Colonic mucosa (tissue), 4 donors: Measurements from ENCODE around the gene LRRC14B. TPM values are rescaled to one million over a fixed set of nuclear protein-coding genes. Genes with fewer than 3 reads are reported as not detected.
A peak's percentile ranks its signal among the peaks of the same experiment; 100 is the strongest.

Source experiments
- DNase-seq: peaks from one replicate; pipeline ENCODE4 v3.0.0-alpha.2; 2020
- H3K27ac ChIP-seq: fragments of 200-600 bp; one replicate; pipeline ENCODE4 v1.8.0; 2021
- H3K27me3 ChIP-seq: fragments of 200-600 bp; one replicate; pipeline ENCODE4 v1.8.0; 2021
- H3K36me3 ChIP-seq: fragments of 200-600 bp; one replicate; pipeline ENCODE4 v1.8.0; 2021
- H3K4me1 ChIP-seq: fragments of 200-600 bp; one replicate; pipeline ENCODE4 v1.8.0; 2021; ENCODE audit warnings: mild to moderate bottlenecking
- H3K4me3 ChIP-seq: fragments of 200-600 bp; one replicate; pipeline ENCODE4 v1.8.0; 2021
- H3K9ac ChIP-seq, 2 donors: one replicate each; pipeline ENCODE4 v1.7.0; 2013; ENCODE audit warnings: control low read depth in 2 of 2, low read depth in 2 of 2, low read length in 2 of 2
- H3K9me3 ChIP-seq: fragments of 200-600 bp; one replicate; pipeline ENCODE4 v1.8.0; 2021
- CTCF ChIP-seq: fragments of 200-600 bp; IDR thresholded peaks from one replicate; pipeline ENCODE4 v1.8.0; 2022; ENCODE audit warnings: antibody characterized with exemption, mild to moderate bottlenecking
- intact Hi-C: fragments of 100-400 bp; cut with DNase I; formaldehyde crosslinking; loops from one replicate; pipeline ENCODE4 v1.14.1; 2022
- total RNA-seq, 2 donors: library from RNA; stranded (reverse); fragmentation: NEBNext Ultra II Directional in 1 of 2; extraction: Animal tissue kit (Norgen Biotek cat#: 25700) in 1 of 2; gene quantifications; one replicate each; pipeline ENCODE4 v1.2.1, GENCODE V29; 2021
- donor health status: healthy.
- donor health status: DM: no; HTN: no; CAD: no.
- donor health status: DM: no; HTN: no; CAD: no.

The LRRC14B gene
- total RNA-seq, 2 donors from 2014 or later: not detected

GRCh38 chr5:187617-188451 lies 3.5 kb upstream of the LRRC14B start:
- H3K27me3 ChIP-seq: peaks cover 8% of the 10 kb centered on the region
- H3K36me3 ChIP-seq: no peaks in the 10 kb centered on the region
- no peaks in the 10 kb centered on the region for H3K9me3 ChIP-seq
- H3K27ac ChIP-seq: no peak overlapping the region
- H3K4me3 ChIP-seq: no peak overlapping the region
- intact Hi-C loops: no loop called here
- DNase-seq: no peak
- H3K4me1 ChIP-seq: no peaks in the 10 kb centered on the region
- TF ChIP-seq CTCF: no peak
- H3K9ac ChIP-seq: no peak overlapping the region

DNA sequence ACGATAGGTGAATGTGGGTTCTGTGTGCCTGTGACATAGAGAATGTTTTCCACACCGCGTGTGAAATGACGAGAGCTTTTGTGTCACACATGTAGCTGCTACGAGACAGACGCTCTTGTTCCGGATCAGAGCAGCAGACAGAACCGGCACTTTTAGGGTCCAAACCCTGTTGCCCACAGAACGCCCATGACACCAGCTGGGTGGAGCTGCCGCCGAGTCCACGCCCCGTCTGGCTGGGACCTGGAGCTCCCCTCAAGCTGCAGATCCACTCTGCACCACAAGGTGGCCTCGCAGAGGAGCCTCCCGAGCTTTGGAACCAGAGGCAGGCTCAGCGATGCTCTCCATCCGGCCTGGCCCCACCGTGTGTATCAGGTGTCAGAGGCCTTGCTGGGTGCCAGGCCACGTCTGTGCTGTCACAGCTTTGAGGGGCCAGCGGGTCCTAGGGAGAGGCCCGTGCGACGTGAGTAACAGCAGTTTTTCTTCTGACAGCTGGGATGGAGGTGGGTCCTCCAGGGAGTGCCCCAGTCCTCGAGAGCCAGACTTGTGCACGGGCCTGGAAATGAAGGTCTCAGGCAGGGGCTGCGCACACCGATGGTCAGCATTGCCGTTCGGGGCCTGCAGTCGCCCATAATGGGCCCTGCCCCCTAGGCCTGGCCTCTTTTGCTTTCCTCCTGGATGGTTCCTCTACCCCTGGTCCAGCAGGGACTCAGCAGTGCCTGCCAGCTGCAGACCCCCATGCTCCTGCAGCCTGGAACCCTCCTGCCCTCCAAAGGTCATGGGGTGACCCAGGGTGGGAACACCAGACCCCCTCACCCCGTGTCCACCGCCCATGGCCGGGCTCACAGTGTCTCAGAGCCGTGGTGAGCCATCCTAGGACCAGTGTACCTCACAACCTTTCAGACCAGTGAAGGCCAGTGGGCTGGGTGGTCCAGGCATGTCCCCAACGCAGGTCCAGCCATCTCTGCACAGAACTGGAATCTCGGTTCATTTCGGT lies 2.5 kb upstream of the LRRC14B start:
- intact Hi-C loops: no loop called here
- H3K4me3 ChIP-seq: no peak overlapping the region
- peaks cover 8% of the 10 kb centered on the region for H3K27me3 ChIP-seq

DNA sequence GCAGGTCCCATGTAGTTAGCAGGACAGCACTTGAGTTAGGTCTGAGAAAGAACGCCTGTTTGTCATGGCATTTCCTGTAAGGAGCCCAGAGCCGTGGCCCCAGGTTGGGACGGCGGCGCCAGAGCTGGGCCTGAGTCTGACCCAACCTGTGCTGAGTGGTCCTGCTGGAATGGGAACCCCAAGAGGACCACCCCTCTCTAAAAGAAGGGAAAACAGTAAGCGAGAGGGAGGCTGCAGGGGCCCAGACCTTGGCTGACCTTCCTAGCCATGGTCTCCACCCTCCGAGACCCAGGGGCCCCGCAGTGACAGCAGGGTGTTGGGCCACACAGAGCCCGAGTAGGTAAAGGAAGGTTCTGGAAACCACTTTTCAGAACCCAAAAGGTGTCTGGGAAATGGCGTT lies 1.8 kb upstream of the LRRC14B start:
- no peaks in the 10 kb centered on the region for H3K36me3 ChIP-seq
- H3K4me3 ChIP-seq: no peak overlapping the region
- H3K9ac ChIP-seq: no peak overlapping the region
- intact Hi-C loops: no loop called here
- no peak overlapping the region for H3K27ac ChIP-seq
- H3K4me1 ChIP-seq: no peaks in the 10 kb centered on the region
- no peak for DNase-seq
- no peak for TF ChIP-seq CTCF
- H3K27me3 ChIP-seq: peaks cover 8% of the 10 kb centered on the region
- H3K9me3 ChIP-seq: no peaks in the 10 kb centered on the region

More for the DNA sequence above, 2.5 kb upstream of the LRRC14B start:
- H3K36me3 ChIP-seq: no peaks in the 10 kb centered on the region
- no peak overlapping the region for H3K27ac ChIP-seq
- H3K4me1 ChIP-seq: no peaks in the 10 kb centered on the region
- TF ChIP-seq CTCF: peak; percentile 94
- H3K9ac ChIP-seq: no peak overlapping the region
- peak; percentile 87 for DNase-seq
- no peaks in the 10 kb centered on the region for H3K9me3 ChIP-seq

DNA sequence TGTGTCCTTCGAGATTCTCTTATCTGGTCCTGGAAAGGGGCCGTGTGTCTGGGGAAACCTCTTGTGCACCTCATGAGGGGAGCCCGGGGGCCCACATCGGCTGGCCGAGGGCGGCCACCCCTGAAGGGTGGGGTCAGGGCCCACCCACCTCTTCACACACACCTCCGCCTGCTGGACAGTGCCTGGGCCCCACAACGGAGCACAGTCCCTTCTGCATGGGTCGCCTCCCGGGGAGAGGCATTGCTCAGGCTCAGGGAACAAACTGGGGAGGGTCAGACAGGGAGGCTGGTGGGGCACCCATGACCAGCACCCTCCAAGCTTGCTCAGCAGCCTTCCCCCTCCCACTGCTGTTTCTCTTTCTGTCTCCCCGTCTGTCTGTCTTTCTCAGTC lies 1.3 kb upstream of the LRRC14B start:
- no peaks in the 10 kb centered on the region for H3K9me3 ChIP-seq
- no peak for DNase-seq
- no peak overlapping the region for H3K4me3 ChIP-seq
- intact Hi-C loops: no loop called here
- H3K36me3 ChIP-seq: no peaks in the 10 kb centered on the region
- TF ChIP-seq CTCF: no peak
- no peaks in the 10 kb centered on the region for H3K4me1 ChIP-seq
- peaks cover 8% of the 10 kb centered on the region for H3K27me3 ChIP-seq
- no peak overlapping the region for H3K27ac ChIP-seq
- no peak overlapping the region for H3K9ac ChIP-seq

- no peaks in the 10 kb centered on the region for H3K36me3 ChIP-seq
- H3K4me1 ChIP-seq: no peaks in the 10 kb centered on the region
- H3K27ac ChIP-seq: no peak overlapping the region
- H3K9me3 ChIP-seq: no peaks in the 10 kb centered on the region
- no peak overlapping the region for H3K9ac ChIP-seq
- H3K27me3 ChIP-seq: peaks cover 8% of the 10 kb centered on the region
- DNase-seq: no peak
- intact Hi-C loops: no loop called here
- no peak overlapping the region for H3K4me3 ChIP-seq
- no peak for TF ChIP-seq CTCF
Observed at GRCh38 chr5:190366-191035, 794 bp upstream of the LRRC14B start.
